ENCODE measurements around the gene NXN.
"Not testable (repeated sequence)": the region's sequence is repeated elsewhere in the genome, so short reads cannot be mapped to it uniquely, and the experiment has no call there.

- not testable (repeated sequence) for TF ChIP-seq ZNF274 (IDR thresholded peaks at IDR 0.05; ENCODE audit: low read depth, low read length); SUZ12 (IDR thresholded peaks at IDR 0.05; ENCODE audit: extremely low read depth, insufficient read depth, insufficient read length); YY1 (IDR thresholded peaks at IDR 0.05; ENCODE audit: insufficient read depth, insufficient read length)
Observed at GRCh38 chr17:952592-952991, 27.0 kb downstream of the NXN start.

Measured in NT2/D1 (cell line).